ENCODE results near the gene DEF6. TPM values are rescaled to one million over a fixed set of nuclear protein-coding genes. Genes with fewer than 3 reads are reported as not detected.
A peak's percentile ranks its signal among the peaks of the same experiment; 100 is the strongest.

The DEF6 gene
- total and polyA plus RNA-seq, 2 of the 13 experiments (the other 11 are each of a cell fraction or from before 2014, with no cell fraction given): 5.2 to 10.0 TPM

DNA sequence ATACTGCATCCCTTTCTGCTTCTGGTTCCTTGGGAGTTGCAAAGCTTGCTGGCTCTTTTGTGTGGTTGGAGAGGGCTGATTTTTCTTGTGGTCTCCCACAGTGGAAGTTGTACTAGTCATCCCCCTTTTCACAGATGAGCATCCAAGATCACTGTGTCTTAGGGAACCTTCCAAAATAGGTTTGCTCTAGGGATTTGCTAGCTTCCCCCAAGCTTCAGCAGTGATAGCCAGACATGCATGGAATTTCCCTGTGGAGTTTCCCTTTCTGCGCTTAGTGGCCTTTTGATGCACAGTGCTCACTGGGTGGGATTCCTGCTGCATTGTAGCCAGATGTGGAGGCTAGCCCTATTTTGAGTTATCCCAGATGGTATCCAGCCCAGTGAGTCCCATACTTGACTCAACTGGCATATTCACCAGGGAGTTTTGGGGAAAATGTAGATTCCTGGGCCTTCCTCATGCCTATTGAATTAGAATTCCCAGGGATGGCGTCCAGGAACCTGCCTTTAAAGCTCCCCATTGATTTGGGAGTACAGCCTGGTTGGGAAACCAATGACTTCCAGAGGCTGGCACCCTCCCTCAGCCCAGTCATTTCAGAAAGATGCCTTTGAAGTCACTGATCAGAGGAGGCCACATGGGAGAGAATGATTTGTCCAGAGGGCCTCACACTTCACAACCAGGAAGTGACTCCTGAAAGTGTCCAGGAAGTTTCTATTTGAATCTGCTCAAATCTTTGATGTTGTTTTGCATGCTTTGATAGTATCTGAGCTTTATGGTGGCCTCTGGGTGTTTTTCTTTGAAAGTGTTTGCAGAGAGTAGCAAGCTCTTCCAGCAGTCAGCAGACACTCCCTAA is 70.6 kb downstream of the DEF6 start (continued):
- TF ChIP-seq ZNF605 (CRISPR knock-in tag; IDR thresholded peaks at IDR 0.05): peak; percentile 22; the same call in 1 of the 2 replicates
- TF ChIP-seq NFKB2 (CRISPR knock-in tag; IDR thresholded peaks at IDR 0.05; ENCODE audit: borderline replicate concordance): no peak
- TF ChIP-seq NR2F6 (IDR thresholded peaks at IDR 0.05): peak; percentile 62
- 0 out of 2 replicates have a peak, but pooled peaks have one; percentile 19 for TF ChIP-seq NR2F6 (CRISPR knock-in tag; IDR thresholded peaks at IDR 0.05)
- TF ChIP-seq, protein P1, sequence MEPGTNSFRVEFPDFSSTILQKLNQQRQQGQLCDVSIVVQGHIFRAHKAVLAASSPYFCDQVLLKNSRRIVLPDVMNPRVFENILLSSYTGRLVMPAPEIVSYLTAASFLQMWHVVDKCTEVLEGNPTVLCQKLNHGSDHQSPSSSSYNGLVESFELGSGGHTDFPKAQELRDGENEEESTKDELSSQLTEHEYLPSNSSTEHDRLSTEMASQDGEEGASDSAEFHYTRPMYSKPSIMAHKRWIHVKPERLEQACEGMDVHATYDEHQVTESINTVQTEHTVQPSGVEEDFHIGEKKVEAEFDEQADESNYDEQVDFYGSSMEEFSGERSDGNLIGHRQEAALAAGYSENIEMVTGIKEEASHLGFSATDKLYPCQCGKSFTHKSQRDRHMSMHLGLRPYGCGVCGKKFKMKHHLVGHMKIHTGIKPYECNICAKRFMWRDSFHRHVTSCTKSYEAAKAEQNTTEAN (CRISPR knock-in tag; conservative IDR thresholded peaks at IDR 0.05): peak; percentile 44; the same call in 1 of the 2 replicates
- TF ChIP-seq TCF7 (IDR thresholded peaks at IDR 0.05; ENCODE audit: low read depth): peak; percentile 95
- TF ChIP-seq ZNF652 (CRISPR knock-in tag; IDR thresholded peaks at IDR 0.05; ENCODE audit: borderline replicate concordance, low read depth): no peak
- TF ChIP-seq, protein P2, sequence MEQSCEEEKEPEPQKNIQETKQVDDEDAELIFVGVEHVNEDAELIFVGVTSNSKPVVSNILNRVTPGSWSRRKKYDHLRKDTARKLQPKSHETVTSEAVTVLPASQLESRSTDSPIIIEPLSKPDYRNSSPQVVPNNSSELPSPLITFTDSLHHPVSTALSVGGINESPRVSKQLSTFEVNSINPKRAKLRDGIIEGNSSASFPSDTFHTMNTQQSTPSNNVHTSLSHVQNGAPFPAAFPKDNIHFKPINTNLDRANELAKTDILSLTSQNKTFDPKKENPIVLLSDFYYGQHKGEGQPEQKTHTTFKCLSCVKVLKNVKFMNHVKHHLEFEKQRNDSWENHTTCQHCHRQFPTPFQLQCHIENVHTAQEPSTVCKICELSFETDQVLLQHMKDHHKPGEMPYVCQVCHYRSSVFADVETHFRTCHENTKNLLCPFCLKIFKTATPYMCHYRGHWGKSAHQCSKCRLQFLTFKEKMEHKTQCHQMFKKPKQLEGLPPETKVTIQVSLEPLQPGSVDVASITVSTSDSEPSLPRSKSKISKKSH (CRISPR knock-in tag; IDR thresholded peaks at IDR 0.05; ENCODE audit: borderline replicate concordance): no peak
- peak; percentile 76; the same call in 1 of the 2 replicates for TF ChIP-seq SOX5 (CRISPR knock-in tag; IDR thresholded peaks at IDR 0.05; ENCODE audit: borderline replicate concordance)
- TF ChIP-seq, protein P3, sequence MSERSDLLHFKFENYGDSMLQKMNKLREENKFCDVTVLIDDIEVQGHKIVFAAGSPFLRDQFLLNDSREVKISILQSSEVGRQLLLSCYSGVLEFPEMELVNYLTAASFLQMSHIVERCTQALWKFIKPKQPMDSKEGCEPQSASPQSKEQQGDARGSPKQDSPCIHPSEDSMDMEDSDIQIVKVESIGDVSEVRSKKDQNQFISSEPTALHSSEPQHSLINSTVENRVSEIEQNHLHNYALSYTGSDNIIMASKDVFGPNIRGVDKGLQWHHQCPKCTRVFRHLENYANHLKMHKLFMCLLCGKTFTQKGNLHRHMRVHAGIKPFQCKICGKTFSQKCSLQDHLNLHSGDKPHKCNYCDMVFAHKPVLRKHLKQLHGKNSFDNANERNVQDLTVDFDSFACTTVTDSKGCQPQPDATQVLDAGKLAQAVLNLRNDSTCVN (CRISPR knock-in tag; IDR thresholded peaks at IDR 0.05; ENCODE audit: borderline replicate concordance): peak; percentile 58; the same call in 1 of the 2 replicates
- 0 out of 2 replicates have a peak, but pooled peaks have one; percentile 18 for TF ChIP-seq THAP11 (CRISPR knock-in tag; IDR thresholded peaks at IDR 0.05)
- TF ChIP-seq, protein P4, sequence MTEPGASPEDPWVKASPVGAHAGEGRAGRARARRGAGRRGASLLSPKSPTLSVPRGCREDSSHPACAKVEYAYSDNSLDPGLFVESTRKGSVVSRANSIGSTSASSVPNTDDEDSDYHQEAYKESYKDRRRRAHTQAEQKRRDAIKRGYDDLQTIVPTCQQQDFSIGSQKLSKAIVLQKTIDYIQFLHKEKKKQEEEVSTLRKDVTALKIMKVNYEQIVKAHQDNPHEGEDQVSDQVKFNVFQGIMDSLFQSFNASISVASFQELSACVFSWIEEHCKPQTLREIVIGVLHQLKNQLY (CRISPR knock-in tag; IDR thresholded peaks at IDR 0.05): peak; percentile 63; the same call in 1 of the 2 replicates
- TF ChIP-seq, protein P5, sequence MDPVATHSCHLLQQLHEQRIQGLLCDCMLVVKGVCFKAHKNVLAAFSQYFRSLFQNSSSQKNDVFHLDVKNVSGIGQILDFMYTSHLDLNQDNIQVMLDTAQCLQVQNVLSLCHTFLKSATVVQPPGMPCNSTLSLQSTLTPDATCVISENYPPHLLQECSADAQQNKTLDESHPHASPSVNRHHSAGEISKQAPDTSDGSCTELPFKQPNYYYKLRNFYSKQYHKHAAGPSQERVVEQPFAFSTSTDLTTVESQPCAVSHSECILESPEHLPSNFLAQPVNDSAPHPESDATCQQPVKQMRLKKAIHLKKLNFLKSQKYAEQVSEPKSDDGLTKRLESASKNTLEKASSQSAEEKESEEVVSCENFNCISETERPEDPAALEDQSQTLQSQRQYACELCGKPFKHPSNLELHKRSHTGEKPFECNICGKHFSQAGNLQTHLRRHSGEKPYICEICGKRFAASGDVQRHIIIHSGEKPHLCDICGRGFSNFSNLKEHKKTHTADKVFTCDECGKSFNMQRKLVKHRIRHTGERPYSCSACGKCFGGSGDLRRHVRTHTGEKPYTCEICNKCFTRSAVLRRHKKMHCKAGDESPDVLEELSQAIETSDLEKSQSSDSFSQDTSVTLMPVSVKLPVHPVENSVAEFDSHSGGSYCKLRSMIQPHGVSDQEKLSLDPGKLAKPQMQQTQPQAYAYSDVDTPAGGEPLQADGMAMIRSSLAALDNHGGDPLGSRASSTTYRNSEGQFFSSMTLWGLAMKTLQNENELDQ (CRISPR knock-in tag; IDR thresholded peaks at IDR 0.05; ENCODE audit: borderline replicate concordance): no peak
- TF ChIP-seq ZNF17 (CRISPR knock-in tag; IDR thresholded peaks at IDR 0.05): no peak
- TF ChIP-seq ZBTB3 (CRISPR knock-in tag; IDR thresholded peaks at IDR 0.05; ENCODE audit: borderline replicate concordance, low read depth): no peak
- TF ChIP-seq TRIM24 (CRISPR knock-in tag; IDR thresholded peaks at IDR 0.05): no peak
- TF ChIP-seq SAP130 (CRISPR knock-in tag; IDR thresholded peaks at IDR 0.05; ENCODE audit: low read depth): peak; percentile 89
- TF ChIP-seq, protein P6, sequence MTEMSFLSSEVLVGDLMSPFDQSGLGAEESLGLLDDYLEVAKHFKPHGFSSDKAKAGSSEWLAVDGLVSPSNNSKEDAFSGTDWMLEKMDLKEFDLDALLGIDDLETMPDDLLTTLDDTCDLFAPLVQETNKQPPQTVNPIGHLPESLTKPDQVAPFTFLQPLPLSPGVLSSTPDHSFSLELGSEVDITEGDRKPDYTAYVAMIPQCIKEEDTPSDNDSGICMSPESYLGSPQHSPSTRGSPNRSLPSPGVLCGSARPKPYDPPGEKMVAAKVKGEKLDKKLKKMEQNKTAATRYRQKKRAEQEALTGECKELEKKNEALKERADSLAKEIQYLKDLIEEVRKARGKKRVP (CRISPR knock-in tag; IDR thresholded peaks at IDR 0.05): no peak
- TF ChIP-seq ISX (CRISPR knock-in tag; conservative IDR thresholded peaks at IDR 0.05): no peak
- TF ChIP-seq ZNF782 (CRISPR knock-in tag; IDR thresholded peaks at IDR 0.05; ENCODE audit: borderline replicate concordance): no peak
- no peak for TF ChIP-seq ZNF672 (CRISPR knock-in tag; IDR thresholded peaks at IDR 0.05)

Measured in HepG2 (cell line).